AG09319 (cell line): ENCODE results near the gene FEZF1.

Source experiments
- DNase-seq: peaks from one replicate; pipeline ENCODE4 v3.0.0-alpha.2; 2010; ENCODE audit warnings: low read depth; ENCODE audit errors: extremely low read depth
- CTCF ChIP-seq: IDR thresholded peaks from 2 replicates; pipeline ENCODE4 v1.5.1; 2011; ENCODE audit warnings: low read depth, mild to moderate bottlenecking, inconsistent platforms, low read length, moderate library complexity

Gene FEZF1

DNA sequence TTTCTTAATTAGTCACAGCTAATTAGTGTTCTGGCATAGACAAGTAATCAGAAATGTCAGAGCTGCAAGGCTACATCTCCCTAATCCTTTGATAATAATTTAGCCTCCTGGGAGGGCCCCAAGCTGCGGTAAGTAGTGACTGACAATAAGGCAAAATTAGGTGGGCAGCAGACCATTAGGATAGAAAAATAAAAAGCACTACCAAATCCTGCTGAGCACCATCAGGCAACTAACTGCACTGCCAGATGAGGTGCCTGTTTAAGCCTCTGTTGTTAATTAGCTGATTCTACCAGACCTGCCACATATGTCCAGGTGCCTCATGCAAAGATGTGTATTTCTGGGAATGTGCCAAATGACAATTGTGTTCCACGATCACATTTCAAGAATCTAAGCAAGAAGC lies 32.5 kb upstream of the FEZF1 start:
- no peak for TF ChIP-seq CTCF
- DNase-seq: no peak

DNA sequence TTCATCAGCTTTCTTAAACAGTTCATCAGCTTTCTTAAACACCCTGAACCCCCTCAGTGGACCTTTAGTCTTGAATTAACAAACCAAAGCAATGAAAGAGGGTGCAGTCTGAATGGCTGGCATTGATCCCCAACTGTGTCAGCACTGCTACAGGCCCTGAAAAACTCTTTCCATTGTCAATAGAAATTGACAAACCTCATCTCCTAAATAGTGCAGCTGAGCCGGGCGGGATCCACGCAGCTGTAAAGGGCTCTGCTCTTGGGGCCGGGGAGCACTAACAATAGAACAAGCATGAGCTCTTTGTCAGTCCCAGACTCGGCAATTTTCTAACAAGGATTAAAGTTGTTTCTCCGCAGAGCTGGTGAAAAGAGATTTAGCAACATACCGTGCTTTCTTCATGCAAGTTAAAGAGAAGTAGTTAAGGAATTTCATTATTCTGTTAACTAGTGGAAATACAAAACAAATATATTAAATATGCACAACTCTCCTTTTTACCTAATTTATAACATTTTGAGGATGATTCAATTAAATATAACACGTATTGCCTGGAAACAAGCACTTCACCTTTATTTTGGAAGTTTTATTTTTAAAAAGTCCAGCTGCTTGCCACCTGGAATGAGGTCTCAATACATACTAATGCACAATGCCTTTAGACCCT lies 24.7 kb upstream of the FEZF1 start:
- no peak for DNase-seq
- TF ChIP-seq CTCF: no peak

GRCh38 chr7:122327969-122328368 lies 23.4 kb upstream of the FEZF1 start:
- DNase-seq: no peak
- TF ChIP-seq CTCF: no peak

- TF ChIP-seq CTCF: no peak
- DNase-seq: no peak
These were observed 12.2 kb upstream of the FEZF1 start for GRCh38 chr7:122316467-122317388.

- TF ChIP-seq CTCF: no peak
- DNase-seq: no peak
These were observed 11.2 kb upstream of the FEZF1 start for GRCh38 chr7:122315507-122316466.

GRCh38 chr7:122314284-122314683 lies 9.7 kb upstream of the FEZF1 start:
- no peak for TF ChIP-seq CTCF
- no peak for DNase-seq

- TF ChIP-seq CTCF: no peak
- DNase-seq: no peak
These were observed 8.2 kb upstream of the FEZF1 start for GRCh38 chr7:122312789-122313188.
